NCI-H82 treated with DMSO at 0.1 percent for 48 hours (cell line): ENCODE measurements around the gene WWOX.

Experiments used
- DNase-seq: peaks from one replicate; lab custom pipeline; 2025; ENCODE audit not compliant: unreplicated experiment; lab: John Stamatoyannopoulos, UW

The WWOX gene

GRCh38 chr16:79137426-79137939 is 1038.0 kb downstream of the WWOX start:
- no peak for DNase-seq

- DNase-seq, result no peak
Observed at GRCh38 chr16:79139799-79140198, 1040.3 kb downstream of the WWOX start.

GRCh38 chr16:79143026-79143425 is 1043.6 kb downstream of the WWOX start:
- no peak for DNase-seq

- DNase-seq, result no peak
Observed at GRCh38 chr16:79150151-79150550, 1050.7 kb downstream of the WWOX start.

GRCh38 chr16:79150632-79151310 is 1051.3 kb downstream of the WWOX start:
- no peak for DNase-seq

- no peak for DNase-seq
Observed at GRCh38 chr16:79154086-79154485, 1054.6 kb downstream of the WWOX start.

- DNase-seq, result no peak
Observed at GRCh38 chr16:79155471-79155870, 1056.0 kb downstream of the WWOX start.

- DNase-seq, result no peak
Observed at GRCh38 chr16:79155904-79156303, 1056.5 kb downstream of the WWOX start.

- DNase-seq, result no peak
Observed at GRCh38 chr16:79156761-79157160, 1057.3 kb downstream of the WWOX start.

GRCh38 chr16:79158337-79158736 is 1058.9 kb downstream of the WWOX start:
- no peak for DNase-seq

- peak; percentile 60 for DNase-seq
Observed at GRCh38 chr16:79159261-79160049, 1060.0 kb downstream of the WWOX start.

GRCh38 chr16:79162977-79163376 is 1063.5 kb downstream of the WWOX start:
- no peak for DNase-seq

GRCh38 chr16:79163691-79164387 is 1064.4 kb downstream of the WWOX start:
- DNase-seq, result no peak

GRCh38 chr16:79164388-79164995 is 1065.0 kb downstream of the WWOX start:
- no peak for DNase-seq

- no peak for DNase-seq
Observed at GRCh38 chr16:79165079-79165478, 1065.6 kb downstream of the WWOX start.

- DNase-seq, result no peak
Observed at GRCh38 chr16:79165506-79165905, 1066.1 kb downstream of the WWOX start.

GRCh38 chr16:79167893-79168292 is 1068.4 kb downstream of the WWOX start:
- DNase-seq, result no peak

GRCh38 chr16:79168321-79168720 is 1068.9 kb downstream of the WWOX start:
- no peak for DNase-seq

- no peak for DNase-seq
Observed at GRCh38 chr16:79169239-79169638, 1069.8 kb downstream of the WWOX start.

GRCh38 chr16:79170555-79171246 is 1071.2 kb downstream of the WWOX start:
- DNase-seq, result no peak

- no peak for DNase-seq
Observed at GRCh38 chr16:79171504-79171903, 1072.0 kb downstream of the WWOX start.
